Activated CD4-positive, alpha-beta T cell treated with anti-CD3 and anti-CD28 coated beads for 24 hours (primary cell): Measurements from ENCODE around the gene SPEN.

Experiments used
- DNase-seq, 2 donors: peaks; one replicate each; pipeline ENCODE4 v3.0.0-alpha.2; 2020; ENCODE audit warnings: low read depth in 2 of 2

SPEN gene

GRCh38 chr1:15934211-15935055, 86.9 kb downstream of the SPEN start:
- no peak for DNase-seq

GRCh38 chr1:15935056-15935950, 87.8 kb downstream of the SPEN start:
- no peak for DNase-seq

GRCh38 chr1:15936025-15936424, 88.5 kb downstream of the SPEN start:
- DNase-seq: no peak

- DNase-seq: no peak
These were observed 89.6 kb downstream of the SPEN start for GRCh38 chr1:15937146-15937545.

GRCh38 chr1:15937706-15938168, 90.2 kb downstream of the SPEN start:
- DNase-seq: no peak

- no peak for DNase-seq
These were observed 91.2 kb downstream of the SPEN start for GRCh38 chr1:15938628-15939161.

GRCh38 chr1:15939181-15940109, 91.9 kb downstream of the SPEN start:
- no peak for DNase-seq

- DNase-seq: no peak
These were observed 92.9 kb downstream of the SPEN start for GRCh38 chr1:15940110-15941043.

GRCh38 chr1:15941044-15941840, 93.7 kb downstream of the SPEN start:
- DNase-seq: no peak

- DNase-seq: no peak
These were observed 94.6 kb downstream of the SPEN start for GRCh38 chr1:15941899-15942660.

GRCh38 chr1:15942661-15943327, 95.3 kb downstream of the SPEN start:
- no peak for DNase-seq

- no peak for DNase-seq
These were observed 96.0 kb downstream of the SPEN start for GRCh38 chr1:15943328-15943991.

- no peak for DNase-seq
These were observed 96.4 kb downstream of the SPEN start for GRCh38 chr1:15943992-15944307.

GRCh38 chr1:15944308-15945010, 97.0 kb downstream of the SPEN start:
- DNase-seq: no peak

GRCh38 chr1:15945011-15945831, 97.7 kb downstream of the SPEN start:
- no peak for DNase-seq

- DNase-seq: no peak
These were observed 98.4 kb downstream of the SPEN start for GRCh38 chr1:15945832-15946448.
